Naive thymus-derived CD4-positive, alpha-beta T cell (primary cell): Measurements from ENCODE around the gene FAM117B. TPM values are rescaled to one million over a fixed set of nuclear protein-coding genes. Genes with fewer than 3 reads are reported as not detected.

Source experiments
- ATAC-seq: fragments of 150-1000 bp; cut with Tn5 transposase; 2 replicates; pipeline ENCODE4 v1.10.0; 2021; ENCODE audit warnings: mild to moderate bottlenecking, moderate library complexity
- CTCF ChIA-PET: fragments of 350-600 bp; sonication (Branson Sonifier 250); formaldehyde crosslinking; loops from one replicate; lab custom pipeline; 2021; ENCODE audit warnings: antibody characterized with exemption; lab: Charles Lee
- POLR2A ChIA-PET: fragments of 350-600 bp; sonication (Branson Sonifier 250); formaldehyde crosslinking; loops from one replicate; lab custom pipeline; 2021; ENCODE audit warnings: antibody characterized with exemption, inconsistent platforms; lab: Charles Lee
- DNase-seq, 9 donors: peaks; one replicate each; pipeline versions ENCODE4 v3.0.0 to v3.0.0-alpha.2; 2020 to 2022; ENCODE audit warnings: mixed read lengths in 1 of 9
- H3K27ac ChIP-seq: one replicate; pipeline ENCODE4 v1.7.0; 2013; ENCODE audit warnings: mild to moderate bottlenecking, low read depth, low read length, moderate library complexity
- H3K27me3 ChIP-seq, 2 donors: one replicate each; pipeline ENCODE4 v1.7.0; 2013; ENCODE audit warnings: low read length in 2 of 2, mild to moderate bottlenecking in 2 of 2, moderate library complexity in 2 of 2; ENCODE audit not compliant: control insufficient read depth in 2 of 2, insufficient read depth in 2 of 2
- H3K36me3 ChIP-seq, 3 experiments: 1 replicate in 2 of 3; 2 replicates in 1 of 3; pipeline ENCODE4 v1.7.0; 2013; ENCODE audit warnings: low read length in 3 of 3, mild to moderate bottlenecking in 3 of 3, moderate library complexity in 1 of 3; ENCODE audit not compliant: insufficient read depth in 3 of 3, control insufficient read depth in 2 of 3
- H3K4me1 ChIP-seq, 2 donors: one replicate each; pipeline ENCODE4 v1.7.0; 2013; ENCODE audit warnings: low read length in 2 of 2, mild to moderate bottlenecking in 2 of 2, moderate library complexity in 1 of 2; ENCODE audit not compliant: control insufficient read depth in 2 of 2, insufficient read depth in 2 of 2
- H3K4me3 ChIP-seq: 2 replicates; pipeline ENCODE4 v1.7.0; 2013; ENCODE audit warnings: mild to moderate bottlenecking, low read length
- H3K9me3 ChIP-seq, 3 experiments: 1 replicate in 2 of 3; 2 replicates in 1 of 3; pipeline ENCODE4 v1.7.0; 2013; ENCODE audit warnings: low read length in 3 of 3; ENCODE audit not compliant: control insufficient read depth in 2 of 3
- H3K27ac Mint-ChIP-seq, 9 donors: one replicate each; pipeline ENCODE4 v1.8.0; 2020 to 2022; ENCODE audit warnings: mixed read lengths in 9 of 9, mild to moderate bottlenecking in 8 of 9, moderate library complexity in 5 of 9, inconsistent platforms in 2 of 9
- H3K27me3 Mint-ChIP-seq, 5 donors: one replicate each; pipeline ENCODE4 v1.8.0; 2021 to 2022; ENCODE audit warnings: mixed read lengths in 5 of 5, mild to moderate bottlenecking in 1 of 5
- H3K36me3 Mint-ChIP-seq, 5 donors: one replicate each; pipeline ENCODE4 v1.8.0; 2020 to 2022; ENCODE audit warnings: mixed read lengths in 5 of 5, mild to moderate bottlenecking in 3 of 5, inconsistent platforms in 1 of 5
- H3K4me1 Mint-ChIP-seq, 7 donors: one replicate each; pipeline ENCODE4 v1.8.0; 2020 to 2022; ENCODE audit warnings: mixed read lengths in 7 of 7, mild to moderate bottlenecking in 3 of 7, inconsistent platforms in 1 of 7
- H3K4me3 Mint-ChIP-seq, 10 donors: one replicate each; pipeline ENCODE4 v1.8.0; 2020 to 2022; ENCODE audit warnings: mild to moderate bottlenecking in 10 of 10, mixed read lengths in 10 of 10, moderate library complexity in 6 of 10, inconsistent platforms in 2 of 10
- H3K9me3 Mint-ChIP-seq, 11 donors: one replicate each; pipeline ENCODE4 v1.8.0; 2020 to 2022; ENCODE audit warnings: mixed read lengths in 11 of 11, mild to moderate bottlenecking in 4 of 11, inconsistent platforms in 1 of 11, moderate library complexity in 1 of 11
- intact Hi-C, 2 donors: fragments of 100-400 bp; cut with micrococcal nuclease; formaldehyde crosslinking; loops; one replicate each; pipeline ENCODE4 v1.15.1; 2023
- polyA plus RNA-seq, 2 donors: library from polyadenylated mRNA; unstranded; fragments of 300-500 nt; fragmentation: Illumina TruSeq; gene quantifications; one replicate each; pipeline ENCODE4 v1.2.3, GENCODE V29; 2021
- total RNA-seq, 6 experiments: library from RNA in 5 of 6; stranded (reverse) in 5 of 6; gene quantifications; 1 replicate in 5 of 6; 2 replicates in 1 of 6; pipeline ENCODE4 v1.2.3 and lab custom pipeline; 2021 to 2026

The FAM117B gene
- total and polyA plus RNA-seq, 7 experiments from 2014 or later = 12.8 to 57.9 (median 46.5) TPM

GRCh38 chr2:202612145-202612544, 22.6 kb upstream of the FAM117B start:
- H3K4me3 Mint-ChIP-seq = no peak overlapping the region
- peaks cover 0 to 8% (median 0%) of the 10 kb centered on the region in 5 donors for H3K27me3 Mint-ChIP-seq
- ChIA-PET CTCF (no interaction called here), POLR2A (interaction anchor here (0.7 kb wide), 1 partner anchor 10 kb away, joined by 3 read pairs; no protein-coding TSS in a partner anchor)
- H3K9me3 ChIP-seq = no peaks in the 10 kb centered on the region
- H3K36me3 Mint-ChIP-seq = peaks cover 0 to 3% (median 0%) of the 10 kb centered on the region in 5 donors
- H3K27ac Mint-ChIP-seq = no peak overlapping the region
- no peaks in the 10 kb centered on the region for H3K36me3 ChIP-seq
- no peak overlapping the region for H3K27ac ChIP-seq
- no peak overlapping the region for H3K4me3 ChIP-seq
- H3K4me1 Mint-ChIP-seq = peaks cover 0 to 11% (median 0%) of the 10 kb centered on the region in 7 donors
- H3K9me3 Mint-ChIP-seq = peaks cover 0 to 5% (median 0%) of the 10 kb centered on the region in 11 donors
- no peaks in the 10 kb centered on the region for H3K27me3 ChIP-seq
- DNase-seq (no peak), ATAC-seq (no peak)
- intact Hi-C loops = no loop called here
- H3K4me1 ChIP-seq = no peaks in the 10 kb centered on the region

DNA sequence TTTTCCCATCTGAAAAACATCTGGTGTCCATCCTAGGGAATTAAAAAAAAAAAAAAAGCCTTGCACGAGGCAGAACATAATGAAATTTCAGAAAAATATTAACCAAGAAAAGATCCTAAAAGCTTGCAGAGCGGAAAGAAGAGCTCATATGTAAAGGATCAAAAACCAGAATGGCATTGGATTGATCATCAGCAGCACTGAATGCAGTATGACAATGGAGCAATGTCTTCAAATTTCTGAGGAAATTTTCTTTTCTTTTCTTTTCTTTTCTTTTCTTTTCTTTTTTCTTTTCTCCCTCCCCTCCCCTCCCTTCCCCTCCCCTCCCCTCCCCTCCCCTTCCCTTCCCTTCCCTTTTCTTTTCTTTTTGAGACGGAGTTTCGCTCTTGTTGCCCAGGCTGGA, 21.3 kb upstream of the FAM117B start:
- Histone ChIP-seq H3K4me3 (no peak overlapping the region), H3K27me3 (no peaks in the 10 kb centered on the region), H3K27ac (no peak overlapping the region), H3K4me1 (no peaks in the 10 kb centered on the region), H3K36me3 (no peaks in the 10 kb centered on the region), H3K9me3 (no peaks in the 10 kb centered on the region)
- DNase-seq (no peak), ATAC-seq (no peak)
- POLR2A ChIA-PET = no interaction called here
- H3K9me3 Mint-ChIP-seq = peaks cover 0 to 2% (median 0%) of the 10 kb centered on the region in 11 donors
- H3K4me3 Mint-ChIP-seq = no peak overlapping the region
- peaks cover 0 to 8% (median 0%) of the 10 kb centered on the region in 5 donors for H3K27me3 Mint-ChIP-seq
- H3K4me1 Mint-ChIP-seq = peaks cover 0 to 11% (median 0%) of the 10 kb centered on the region in 7 donors
- intact Hi-C loops = no loop called here
- H3K27ac Mint-ChIP-seq = no peak overlapping the region
- CTCF ChIA-PET = interaction anchor here (0.5 to 0.7 kb wide), 3 partner anchors 18 to 106 kb away, joined by 3 to 5 read pairs (median 4); no protein-coding TSS in a partner anchor
- H3K36me3 Mint-ChIP-seq = peaks cover 0 to 3% (median 0%) of the 10 kb centered on the region in 5 donors

GRCh38 chr2:202624133-202624532, 10.6 kb upstream of the FAM117B start:
- intact Hi-C loops = no loop called here
- H3K36me3 ChIP-seq = no peaks in the 10 kb centered on the region

GRCh38 chr2:202627042-202627441, 7.7 kb upstream of the FAM117B start:
- Histone ChIP-seq H3K4me1 (peaks cover 0 to 16% of the 10 kb centered on the region in 2 donors), H3K4me3 (no peak overlapping the region), H3K9me3 (no peaks in the 10 kb centered on the region), H3K27ac (peak overlapping the region; percentile 2), H3K36me3 (no peaks in the 10 kb centered on the region), H3K27me3 (no peaks in the 10 kb centered on the region)
- H3K4me3 Mint-ChIP-seq = peak overlapping the region in 1 of 10 donors; percentile 14
- no peaks in the 10 kb centered on the region for H3K9me3 Mint-ChIP-seq
- DNase-seq = no peak
- no peaks in the 10 kb centered on the region for H3K36me3 Mint-ChIP-seq
- peaks cover 0 to 21% (median 12%) of the 10 kb centered on the region in 7 donors for H3K4me1 Mint-ChIP-seq
- intact Hi-C loops = no loop called here
- CTCF ChIA-PET = interaction anchor here (2.1 kb wide), 1 partner anchor 38 kb away, joined by 10 read pairs; no protein-coding TSS in a partner anchor
- POLR2A ChIA-PET = interaction anchor here (0.9 to 2.1 kb wide), 2 partner anchors 9 to 16 kb away, joined by 3 to 5 read pairs; no protein-coding TSS in a partner anchor
- H3K27me3 Mint-ChIP-seq = no peaks in the 10 kb centered on the region
- no peak overlapping the region for H3K27ac Mint-ChIP-seq
- ATAC-seq = no peak

More at GRCh38 chr2:202624133-202624532, 10.6 kb upstream of the FAM117B start:
- H3K9me3 ChIP-seq = no peaks in the 10 kb centered on the region
- no peak for ATAC-seq
- H3K27ac ChIP-seq = no peak overlapping the region
- no peak overlapping the region for H3K4me3 Mint-ChIP-seq
- POLR2A ChIA-PET = no interaction called here
- no peak for DNase-seq
- H3K27me3 ChIP-seq = no peaks in the 10 kb centered on the region
- H3K4me1 ChIP-seq = peaks cover 0 to 16% of the 10 kb centered on the region in 2 donors
- CTCF ChIA-PET = no interaction called here
- no peak overlapping the region for H3K27ac Mint-ChIP-seq
- no peaks in the 10 kb centered on the region for H3K27me3 Mint-ChIP-seq
- H3K9me3 Mint-ChIP-seq = no peaks in the 10 kb centered on the region
- H3K36me3 Mint-ChIP-seq = no peaks in the 10 kb centered on the region
- H3K4me3 ChIP-seq = no peak overlapping the region
- peaks cover 0 to 8% (median 0%) of the 10 kb centered on the region in 7 donors for H3K4me1 Mint-ChIP-seq

- ChIA-PET POLR2A (interaction anchor here (1.2 to 2.1 kb wide), 3 partner anchors 9 to 141 kb away, joined by 3 to 5 read pairs (median 3); no protein-coding TSS in a partner anchor), CTCF (interaction anchor here (1.0 kb wide), 1 partner anchor 14 kb away, joined by 3 read pairs; no protein-coding TSS in a partner anchor)
- Histone ChIP-seq H3K27me3 (no peaks in the 10 kb centered on the region), H3K4me3 (no peak overlapping the region), H3K27ac (no peak overlapping the region), H3K4me1 (peaks cover 0 to 19% of the 10 kb centered on the region in 2 donors), H3K36me3 (no peaks in the 10 kb centered on the region), H3K9me3 (no peaks in the 10 kb centered on the region)
- Mint-ChIP-seq H3K36me3 (no peaks in the 10 kb centered on the region), H3K27me3 (no peaks in the 10 kb centered on the region), H3K27ac (no peak overlapping the region), H3K9me3 (no peaks in the 10 kb centered on the region), H3K4me3 (no peak overlapping the region), H3K4me1 (peaks cover under 1 to 33% (median 22%) of the 10 kb centered on the region in 7 donors)
- ATAC-seq = peak; percentile 24
- intact Hi-C loops = no loop called here
- DNase-seq = no peak
These were observed 6.0 kb upstream of the FAM117B start for GRCh38 chr2:202628646-202629198.

GRCh38 chr2:202632682-202633290, 2.0 kb upstream of the FAM117B start:
- Mint-ChIP-seq H3K27me3 (no peaks in the 10 kb centered on the region), H3K4me3 (peak overlapping the region in 5 of 10 donors; percentile 14 to 65 (median 38)), H3K9me3 (peaks cover 0 to 2% (median 0%) of the 10 kb centered on the region in 11 donors), H3K4me1 (peaks cover 14 to 46% (median 41%) of the 10 kb centered on the region in 7 donors), H3K36me3 (peaks cover 3 to 6% (median 4%) of the 10 kb centered on the region in 5 donors), H3K27ac (peak overlapping the region in 7 of 9 donors; percentile 25 to 90 (median 79))
- Histone ChIP-seq H3K36me3 (peaks cover 0 to 4% (median 0%) of the 10 kb centered on the region in 3 experiments), H3K4me3 (no peak overlapping the region), H3K27ac (no peak overlapping the region), H3K9me3 (no peaks in the 10 kb centered on the region), H3K27me3 (no peaks in the 10 kb centered on the region), H3K4me1 (peaks cover 13 to 14% of the 10 kb centered on the region in 2 donors)
- no peak for ATAC-seq
- ChIA-PET POLR2A (interaction anchor here (1.2 to 8.0 kb wide), 4 partner anchors 14 to 44 kb away, joined by 3 to 130 read pairs (median 56); no protein-coding TSS in a partner anchor), CTCF (no interaction called here)
- no peak for DNase-seq
- intact Hi-C loops = loop anchor here (5.0 to 10.0 kb wide), 3 partner anchors 1305 to 1668 kb away; partner anchors contain the start of genes ICOS (in 1 of the 2) and ORC2 (in 1 of the 2)
